ENCODE measurements around the gene CD7.

- TF ChIP-seq CTCF (IDR thresholded peaks at IDR 0.05) (no peak), POLR2A (IDR thresholded peaks at IDR 0.05) (no peak)
These were observed 17.2 kb downstream of the CD7 start for GRCh38 chr17:82300228-82300627.
